Colonic mucosa (tissue), 4 donors: ENCODE data around the gene LGR5. TPM values are rescaled to one million over a fixed set of nuclear protein-coding genes. Genes with fewer than 3 reads are reported as not detected.

ENCODE experiments used
- DNase-seq: peaks from one replicate; pipeline ENCODE4 v3.0.0-alpha.2; 2020
- H3K27ac ChIP-seq: fragments of 200-600 bp; one replicate; pipeline ENCODE4 v1.8.0; 2021
- H3K27me3 ChIP-seq: fragments of 200-600 bp; one replicate; pipeline ENCODE4 v1.8.0; 2021
- H3K36me3 ChIP-seq: fragments of 200-600 bp; one replicate; pipeline ENCODE4 v1.8.0; 2021
- H3K4me1 ChIP-seq: fragments of 200-600 bp; one replicate; pipeline ENCODE4 v1.8.0; 2021; ENCODE audit warnings: mild to moderate bottlenecking
- H3K4me3 ChIP-seq: fragments of 200-600 bp; one replicate; pipeline ENCODE4 v1.8.0; 2021
- H3K9ac ChIP-seq, 2 donors: one replicate each; pipeline ENCODE4 v1.7.0; 2013; ENCODE audit warnings: control low read depth in 2 of 2, low read depth in 2 of 2, low read length in 2 of 2
- H3K9me3 ChIP-seq: fragments of 200-600 bp; one replicate; pipeline ENCODE4 v1.8.0; 2021
- CTCF ChIP-seq: fragments of 200-600 bp; IDR thresholded peaks from one replicate; pipeline ENCODE4 v1.8.0; 2022; ENCODE audit warnings: antibody characterized with exemption, mild to moderate bottlenecking
- intact Hi-C: fragments of 100-400 bp; cut with DNase I; formaldehyde crosslinking; loops from one replicate; pipeline ENCODE4 v1.14.1; 2022
- total RNA-seq, 2 donors: library from RNA; stranded (reverse); fragmentation: NEBNext Ultra II Directional in 1 of 2; extraction: Animal tissue kit (Norgen Biotek cat#: 25700) in 1 of 2; gene quantifications; one replicate each; pipeline ENCODE4 v1.2.1, GENCODE V29; 2021
- donor health status: healthy.
- donor health status: DM: no; HTN: no; CAD: no.
- donor health status: DM: no; HTN: no; CAD: no.

Gene LGR5
- total RNA-seq, 2 donors from 2014 or later: 4.5 to 5.0 TPM

- TF ChIP-seq CTCF: peak; percentile 57
- no peaks in the 10 kb centered on the region for H3K9me3 ChIP-seq
- intact Hi-C loops: loop anchor here (5.0 to 10.0 kb wide), 3 partner anchors 139 to 332 kb away; no protein-coding TSS in a partner anchor
- no peak overlapping the region for H3K27ac ChIP-seq
- no peaks in the 10 kb centered on the region for H3K4me1 ChIP-seq
- H3K27me3 ChIP-seq: no peaks in the 10 kb centered on the region
- H3K4me3 ChIP-seq: no peak overlapping the region
- DNase-seq: peak; percentile 43
- no peaks in the 10 kb centered on the region for H3K36me3 ChIP-seq
- no peak overlapping the region for H3K9ac ChIP-seq
Observed at GRCh38 chr12:71415336-71416231, 24.0 kb upstream of the LGR5 start.

- no peak overlapping the region for H3K27ac ChIP-seq
- H3K27me3 ChIP-seq: no peaks in the 10 kb centered on the region
- no peaks in the 10 kb centered on the region for H3K9me3 ChIP-seq
- intact Hi-C loops: loop anchor here (5.0 to 10.0 kb wide), 3 partner anchors 138 to 330 kb away; no protein-coding TSS in a partner anchor
- no peak overlapping the region for H3K4me3 ChIP-seq
- no peak for DNase-seq
- TF ChIP-seq CTCF: no peak
- no peak overlapping the region for H3K9ac ChIP-seq
- H3K36me3 ChIP-seq: no peaks in the 10 kb centered on the region
- no peaks in the 10 kb centered on the region for H3K4me1 ChIP-seq
Observed at GRCh38 chr12:71417181-71417580, 22.4 kb upstream of the LGR5 start.

GRCh38 chr12:71420775-71421406 is 18.7 kb upstream of the LGR5 start:
- DNase-seq: no peak

GRCh38 chr12:71425568-71426299 is 13.9 kb upstream of the LGR5 start:
- intact Hi-C loops: no loop called here
- no peaks in the 10 kb centered on the region for H3K36me3 ChIP-seq
- no peak overlapping the region for H3K27ac ChIP-seq
- no peaks in the 10 kb centered on the region for H3K4me1 ChIP-seq
- no peaks in the 10 kb centered on the region for H3K9me3 ChIP-seq
- no peaks in the 10 kb centered on the region for H3K27me3 ChIP-seq
- no peak for TF ChIP-seq CTCF
- H3K4me3 ChIP-seq: no peak overlapping the region
- DNase-seq: no peak
- no peak overlapping the region for H3K9ac ChIP-seq

More at GRCh38 chr12:71420775-71421406, 18.7 kb upstream of the LGR5 start:
- Histone ChIP-seq H3K27ac (no peak overlapping the region), H3K4me3 (no peak overlapping the region), H3K27me3 (no peaks in the 10 kb centered on the region), H3K4me1 (no peaks in the 10 kb centered on the region), H3K9me3 (no peaks in the 10 kb centered on the region), H3K36me3 (no peaks in the 10 kb centered on the region), H3K9ac (no peak overlapping the region)
- TF ChIP-seq CTCF: no peak
- intact Hi-C loops: no loop called here

- no peak overlapping the region for H3K9ac ChIP-seq
- no peaks in the 10 kb centered on the region for H3K9me3 ChIP-seq
- TF ChIP-seq CTCF: no peak
- no peaks in the 10 kb centered on the region for H3K27me3 ChIP-seq
- intact Hi-C loops: no loop called here
- no peak overlapping the region for H3K4me3 ChIP-seq
- H3K4me1 ChIP-seq: no peaks in the 10 kb centered on the region
- H3K27ac ChIP-seq: no peak overlapping the region
- no peak for DNase-seq
- H3K36me3 ChIP-seq: no peaks in the 10 kb centered on the region
Observed at GRCh38 chr12:71426300-71427047, 13.1 kb upstream of the LGR5 start.
